HG03354 (cell line): Measurements from ENCODE around the gene HBD.

Experiments
- ATAC-seq: cut with Tn5 transposase; IDR thresholded peaks from one replicate; pipeline ENCODE4 v1.9.1; 2021; ENCODE audit warnings: mild to moderate bottlenecking; ENCODE audit not compliant: unreplicated experiment, poor library complexity, severe bottlenecking

Gene HBD

GRCh38 chr11:5198285-5198684, 36.0 kb downstream of the HBD start:
- ATAC-seq = no peak

- ATAC-seq = no peak
Observed at GRCh38 chr11:5197536-5197935, 36.7 kb downstream of the HBD start.

DNA sequence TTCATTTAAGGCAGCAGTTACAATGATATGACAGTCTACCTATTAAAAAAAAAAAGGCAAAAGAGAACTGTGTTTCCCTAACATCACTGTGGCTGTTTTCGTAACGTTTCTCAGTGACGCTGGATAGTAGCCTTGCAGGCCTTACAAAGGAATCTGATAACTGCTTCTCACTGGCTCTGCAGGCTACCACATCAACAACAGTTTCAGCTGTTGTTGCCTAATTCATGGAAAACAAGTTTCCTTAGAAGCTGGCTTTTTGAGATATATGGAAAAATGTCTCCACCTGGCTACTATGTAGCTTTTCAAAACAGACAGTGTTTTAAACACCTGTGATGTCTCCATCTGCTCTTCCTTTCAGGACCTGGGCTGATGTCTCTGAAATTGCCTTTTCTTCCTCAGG, 37.6 kb downstream of the HBD start:
- no peak for ATAC-seq

DNA sequence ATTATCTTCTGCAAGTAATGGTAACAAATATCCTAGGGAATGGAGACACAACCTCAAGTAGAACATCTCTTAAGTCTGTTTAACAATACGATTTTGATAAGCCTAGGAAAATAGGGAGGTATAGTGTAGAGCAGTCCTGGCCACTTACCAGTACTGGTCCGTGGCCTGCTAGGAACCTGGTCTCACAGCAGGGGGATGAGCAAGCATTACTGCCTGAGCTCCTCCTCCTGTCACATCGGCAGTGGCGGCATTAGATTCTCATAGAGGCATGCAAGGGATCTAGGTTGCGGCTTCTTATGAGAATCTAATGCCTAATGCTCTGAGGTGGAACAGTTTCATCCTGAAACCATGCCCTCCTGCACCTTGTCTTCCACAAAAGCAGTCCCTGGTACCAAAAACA, 38.2 kb downstream of the HBD start:
- ATAC-seq = no peak

- ATAC-seq = no peak
Observed at GRCh38 chr11:5192738-5193137, 41.5 kb downstream of the HBD start.

DNA sequence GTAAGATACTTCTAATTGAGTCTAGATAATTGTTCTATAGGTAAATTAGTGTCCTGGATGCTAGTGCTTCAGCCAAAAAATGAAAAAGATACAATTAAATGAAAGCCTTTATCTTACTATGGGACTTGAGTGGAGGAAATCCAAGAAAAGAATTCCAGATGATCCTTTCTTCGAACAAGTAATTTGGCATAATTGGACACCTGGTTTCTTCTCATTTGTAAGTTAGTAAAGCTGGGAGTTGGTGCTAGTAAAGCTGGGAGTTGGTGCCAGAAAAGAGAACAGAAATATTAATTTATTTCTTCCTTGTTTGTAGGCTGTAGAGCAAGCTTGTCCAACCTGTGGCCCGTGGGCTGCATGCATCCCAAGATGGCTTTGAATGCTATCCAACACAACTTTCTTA, 46.1 kb downstream of the HBD start:
- ATAC-seq = no peak
